ENCODE data around the gene PLCH2. TPM values are rescaled to one million over a fixed set of nuclear protein-coding genes. Genes with fewer than 3 reads are reported as not detected.

Gene PLCH2
- total and polyA plus RNA-seq, 4 donors, result 2.1 to 7.9 (median 3.4) TPM

- peaks cover 0 to 26% (median 0%) of the 10 kb centered on the region in 5 donors for H3K4me1 ChIP-seq (ENCODE audit: control insufficient read depth in 5 of 5, insufficient read depth in 5 of 5, low read length in 5 of 5)
- DNase-seq (no peak), ATAC-seq (ENCODE audit: insufficient read depth, low FRiP score) (no peak)
- TF ChIP-seq, protein P1, sequence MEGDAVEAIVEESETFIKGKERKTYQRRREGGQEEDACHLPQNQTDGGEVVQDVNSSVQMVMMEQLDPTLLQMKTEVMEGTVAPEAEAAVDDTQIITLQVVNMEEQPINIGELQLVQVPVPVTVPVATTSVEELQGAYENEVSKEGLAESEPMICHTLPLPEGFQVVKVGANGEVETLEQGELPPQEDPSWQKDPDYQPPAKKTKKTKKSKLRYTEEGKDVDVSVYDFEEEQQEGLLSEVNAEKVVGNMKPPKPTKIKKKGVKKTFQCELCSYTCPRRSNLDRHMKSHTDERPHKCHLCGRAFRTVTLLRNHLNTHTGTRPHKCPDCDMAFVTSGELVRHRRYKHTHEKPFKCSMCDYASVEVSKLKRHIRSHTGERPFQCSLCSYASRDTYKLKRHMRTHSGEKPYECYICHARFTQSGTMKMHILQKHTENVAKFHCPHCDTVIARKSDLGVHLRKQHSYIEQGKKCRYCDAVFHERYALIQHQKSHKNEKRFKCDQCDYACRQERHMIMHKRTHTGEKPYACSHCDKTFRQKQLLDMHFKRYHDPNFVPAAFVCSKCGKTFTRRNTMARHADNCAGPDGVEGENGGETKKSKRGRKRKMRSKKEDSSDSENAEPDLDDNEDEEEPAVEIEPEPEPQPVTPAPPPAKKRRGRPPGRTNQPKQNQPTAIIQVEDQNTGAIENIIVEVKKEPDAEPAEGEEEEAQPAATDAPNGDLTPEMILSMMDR (IDR thresholded peaks at IDR 0.05; ENCODE audit: control extremely low read depth, extremely low read depth), result no peak
- H3K27ac ChIP-seq (ENCODE audit: low read depth in 1 of 2, low read length in 1 of 2), result no peak overlapping the region
- H3K36me3 ChIP-seq (ENCODE audit: control insufficient read depth in 4 of 4, insufficient read depth in 4 of 4, low read length in 4 of 4), result no peaks in the 10 kb centered on the region
- no peak overlapping the region for H3K4me3 ChIP-seq
- H3K27me3 ChIP-seq (ENCODE audit: control insufficient read depth in 3 of 3, insufficient read depth in 3 of 3, low read length in 2 of 3), result peaks cover 0 to 5% (median 3%) of the 10 kb centered on the region in 3 donors
- peaks cover 0 to 2% (median 0%) of the 10 kb centered on the region in 4 donors for H3K9me3 ChIP-seq (ENCODE audit: control insufficient read depth in 4 of 4, insufficient read depth in 3 of 4, low read length in 3 of 4)
- H3K9ac ChIP-seq (ENCODE audit: insufficient read depth in 1 of 2, low read length in 2 of 2), result no peak overlapping the region
- WGBS, 2 donors, result 83 to 90% methylated on average over 34 of the region's 34 CpGs
Measured at GRCh38 chr1:2502210-2502609, 26.1 kb downstream of the PLCH2 start.

DNA sequence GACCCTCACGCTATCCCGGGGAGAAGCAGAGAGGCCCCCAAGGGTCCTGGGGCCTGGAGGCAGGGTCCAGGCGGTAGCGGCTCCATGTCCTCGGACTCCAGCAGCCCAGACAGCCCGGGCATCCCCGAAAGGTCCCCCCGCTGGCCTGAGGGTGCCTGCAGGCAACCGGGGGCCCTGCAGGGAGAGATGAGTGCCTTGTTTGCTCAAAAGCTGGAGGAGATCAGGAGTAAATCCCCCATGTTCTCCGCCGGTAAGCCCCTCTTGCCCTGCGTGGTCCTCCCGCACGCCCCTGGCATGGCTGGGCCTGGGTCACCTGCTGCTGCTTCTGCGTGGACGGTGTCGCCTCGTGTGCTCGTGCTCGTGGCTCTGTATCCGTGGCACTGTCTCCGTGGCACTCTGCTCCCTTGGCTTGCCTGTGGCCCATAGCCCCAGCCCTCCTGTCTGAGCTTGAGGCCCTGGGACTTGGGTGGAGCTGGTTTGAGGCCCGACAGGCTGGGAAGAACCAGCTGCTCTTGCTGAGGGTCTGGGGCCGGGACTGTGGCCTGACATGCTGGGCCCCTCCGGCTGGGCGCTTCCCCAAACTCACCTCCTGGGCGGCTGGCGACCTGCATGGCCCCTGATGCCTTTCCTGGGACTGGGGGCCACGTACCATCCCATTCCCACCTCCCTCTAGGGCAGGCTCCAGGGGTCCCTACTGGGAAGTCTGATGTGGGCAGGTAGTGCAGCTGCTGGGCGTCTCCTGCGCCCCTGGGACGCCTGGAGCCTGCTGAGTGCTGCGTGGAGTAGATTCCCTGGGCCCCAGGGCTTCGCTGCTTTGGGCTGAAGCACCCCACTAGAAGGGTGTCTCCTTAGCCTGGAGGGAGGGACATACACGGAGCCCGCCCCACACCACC is 26.8 kb downstream of the PLCH2 start:
- TF ChIP-seq, protein P1 (IDR thresholded peaks at IDR 0.05; ENCODE audit: control extremely low read depth, extremely low read depth), result no peak
- peaks cover 0 to 26% (median 0%) of the 10 kb centered on the region in 5 donors for H3K4me1 ChIP-seq (ENCODE audit: control insufficient read depth in 5 of 5, insufficient read depth in 5 of 5, low read length in 5 of 5)
- ATAC-seq (ENCODE audit: insufficient read depth, low FRiP score), result no peak
- 77 to 86% methylated on average over 32 to 36 of the region's 36 CpGs for WGBS, 2 donors
- H3K9ac ChIP-seq (ENCODE audit: insufficient read depth in 1 of 2, low read length in 2 of 2), result no peak overlapping the region
- peaks cover 0 to 7% (median 0%) of the 10 kb centered on the region in 4 donors for H3K36me3 ChIP-seq (ENCODE audit: control insufficient read depth in 4 of 4, insufficient read depth in 4 of 4, low read length in 4 of 4)
- H3K4me3 ChIP-seq, result no peak overlapping the region
- no peak overlapping the region for H3K27ac ChIP-seq (ENCODE audit: low read depth in 1 of 2, low read length in 1 of 2)
- H3K27me3 ChIP-seq (ENCODE audit: control insufficient read depth in 3 of 3, insufficient read depth in 3 of 3, low read length in 2 of 3), result peaks cover 0 to 5% (median 3%) of the 10 kb centered on the region in 3 donors
- DNase-seq, result no peak
- H3K9me3 ChIP-seq (ENCODE audit: control insufficient read depth in 4 of 4, insufficient read depth in 3 of 4, low read length in 3 of 4), result peaks cover 0 to 2% (median 0%) of the 10 kb centered on the region in 4 donors

GRCh38 chr1:2503554-2504224 is 27.6 kb downstream of the PLCH2 start:
- Histone ChIP-seq H3K4me1 (ENCODE audit: control insufficient read depth in 5 of 5, insufficient read depth in 5 of 5, low read length in 5 of 5) (peaks cover 0 to 26% (median 0%) of the 10 kb centered on the region in 5 donors), H3K9ac (ENCODE audit: insufficient read depth in 1 of 2, low read length in 2 of 2) (no peak overlapping the region), H3K36me3 (ENCODE audit: control insufficient read depth in 4 of 4, insufficient read depth in 4 of 4, low read length in 4 of 4) (peaks cover 0 to 14% (median under 1%) of the 10 kb centered on the region in 4 donors), H3K27ac (ENCODE audit: low read depth in 1 of 2, low read length in 1 of 2) (no peak overlapping the region), H3K4me3 (no peak overlapping the region), H3K9me3 (ENCODE audit: control insufficient read depth in 4 of 4, insufficient read depth in 3 of 4, low read length in 3 of 4) (peaks cover 0 to 2% (median 0%) of the 10 kb centered on the region in 4 donors), H3K27me3 (ENCODE audit: control insufficient read depth in 3 of 3, insufficient read depth in 3 of 3, low read length in 2 of 3) (peaks cover 0 to 5% (median 3%) of the 10 kb centered on the region in 3 donors)
- DNase-seq (no peak), ATAC-seq (ENCODE audit: insufficient read depth, low FRiP score) (no peak)
- 41 to 53% methylated on average over 41 to 42 of the region's 42 CpGs for WGBS, 2 donors
- TF ChIP-seq, protein P1 (IDR thresholded peaks at IDR 0.05; ENCODE audit: control extremely low read depth, extremely low read depth), result no peak
